ENCODE results near the gene ZNF280B.

DNA sequence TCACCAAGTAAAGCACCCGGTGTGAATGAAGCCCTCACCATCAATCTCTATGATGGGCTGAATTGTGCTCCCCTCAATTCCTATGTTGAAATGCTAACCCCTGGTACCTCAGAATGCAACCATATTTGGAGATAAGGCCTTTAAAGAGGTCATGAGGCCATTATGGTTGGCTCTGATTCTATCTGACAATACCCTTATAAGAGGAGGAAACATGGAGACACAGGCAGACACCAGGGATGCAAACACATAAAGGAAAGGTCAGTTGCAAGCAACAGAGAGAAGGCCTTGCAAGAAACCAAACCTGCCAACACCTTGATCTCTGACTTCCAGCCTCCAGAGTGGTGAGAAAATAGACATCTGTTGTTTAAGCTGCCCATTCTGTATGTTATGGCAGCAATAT, 24.9 kb upstream of the ZNF280B start:
- TF ChIP-seq, protein P1, sequence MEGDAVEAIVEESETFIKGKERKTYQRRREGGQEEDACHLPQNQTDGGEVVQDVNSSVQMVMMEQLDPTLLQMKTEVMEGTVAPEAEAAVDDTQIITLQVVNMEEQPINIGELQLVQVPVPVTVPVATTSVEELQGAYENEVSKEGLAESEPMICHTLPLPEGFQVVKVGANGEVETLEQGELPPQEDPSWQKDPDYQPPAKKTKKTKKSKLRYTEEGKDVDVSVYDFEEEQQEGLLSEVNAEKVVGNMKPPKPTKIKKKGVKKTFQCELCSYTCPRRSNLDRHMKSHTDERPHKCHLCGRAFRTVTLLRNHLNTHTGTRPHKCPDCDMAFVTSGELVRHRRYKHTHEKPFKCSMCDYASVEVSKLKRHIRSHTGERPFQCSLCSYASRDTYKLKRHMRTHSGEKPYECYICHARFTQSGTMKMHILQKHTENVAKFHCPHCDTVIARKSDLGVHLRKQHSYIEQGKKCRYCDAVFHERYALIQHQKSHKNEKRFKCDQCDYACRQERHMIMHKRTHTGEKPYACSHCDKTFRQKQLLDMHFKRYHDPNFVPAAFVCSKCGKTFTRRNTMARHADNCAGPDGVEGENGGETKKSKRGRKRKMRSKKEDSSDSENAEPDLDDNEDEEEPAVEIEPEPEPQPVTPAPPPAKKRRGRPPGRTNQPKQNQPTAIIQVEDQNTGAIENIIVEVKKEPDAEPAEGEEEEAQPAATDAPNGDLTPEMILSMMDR (IDR thresholded peaks at IDR 0.05): no peak
- TF ChIP-seq POLR2A (IDR thresholded peaks at IDR 0.05): no peak

Measured in adrenal gland (tissue), 5 donors.